Activated naive CD4-positive, alpha-beta T cell treated with anti-CD3 and anti-CD28 coated beads, Interleukin-2, amount 50 U/mL, for 16 hours (primary cell): ENCODE measurements around the gene SYCE1L.
"Not testable (repeated sequence)": the region's sequence is repeated elsewhere in the genome, so short reads cannot be mapped to it uniquely, and the experiment has no call there.

ENCODE experiments used
- DNase-seq: peaks from one replicate; pipeline ENCODE4 v3.0.0-alpha.2; 2020

SYCE1L gene, protein sequence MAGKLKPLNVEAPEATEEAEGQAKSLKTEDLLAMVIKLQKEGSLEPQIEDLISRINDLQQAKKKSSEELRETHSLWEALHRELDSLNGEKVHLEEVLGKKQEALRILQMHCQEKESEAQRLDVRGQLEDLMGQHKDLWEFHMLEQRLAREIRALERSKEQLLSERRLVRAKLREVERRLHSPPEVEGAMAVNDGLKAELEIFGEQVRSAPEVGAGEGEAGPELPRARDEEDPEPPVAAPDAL

GRCh38 chr16:77199211-77199610, at the start of gene SYCE1L:
Gene SYCE1L, plus strand, starts transcription at chr16:77199408. Its CDS starts 44 bp downstream, at chr16:77199452.
- DNase-seq = no peak

DNA sequence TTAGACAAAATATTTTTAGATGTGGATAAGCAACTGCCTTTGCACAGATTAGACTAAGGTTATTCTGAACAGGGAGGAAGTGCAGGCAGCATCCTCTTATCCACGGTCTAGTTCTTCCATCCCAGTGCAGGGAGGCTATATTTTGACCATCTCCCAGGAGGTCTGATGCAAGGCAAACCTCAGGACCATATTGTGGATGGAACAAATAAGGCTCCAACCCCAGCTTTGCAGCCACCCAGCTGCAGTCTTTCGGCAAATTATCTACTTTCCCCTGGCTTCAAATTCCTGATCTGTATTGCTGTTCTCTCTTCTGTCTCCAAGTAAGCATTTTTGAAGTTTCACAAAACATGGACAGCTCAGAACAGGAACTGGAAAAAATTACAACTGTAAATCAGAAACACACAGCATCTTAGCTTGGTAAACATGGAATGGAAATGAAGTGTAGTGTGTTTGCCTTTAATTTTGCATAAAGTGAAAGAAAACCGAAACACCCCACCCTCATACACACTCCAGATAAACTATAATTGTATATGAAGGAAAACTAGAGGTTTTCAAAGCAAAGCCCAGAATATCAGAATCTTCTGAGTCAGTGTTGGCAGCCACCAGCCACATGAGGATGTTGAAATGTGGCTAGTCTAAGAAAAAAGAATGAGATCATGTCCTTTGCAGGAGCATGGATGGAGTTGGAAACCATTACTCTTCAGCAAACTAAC, 41.7 kb upstream of the SYCE1L start:
- DNase-seq = no peak

DNA sequence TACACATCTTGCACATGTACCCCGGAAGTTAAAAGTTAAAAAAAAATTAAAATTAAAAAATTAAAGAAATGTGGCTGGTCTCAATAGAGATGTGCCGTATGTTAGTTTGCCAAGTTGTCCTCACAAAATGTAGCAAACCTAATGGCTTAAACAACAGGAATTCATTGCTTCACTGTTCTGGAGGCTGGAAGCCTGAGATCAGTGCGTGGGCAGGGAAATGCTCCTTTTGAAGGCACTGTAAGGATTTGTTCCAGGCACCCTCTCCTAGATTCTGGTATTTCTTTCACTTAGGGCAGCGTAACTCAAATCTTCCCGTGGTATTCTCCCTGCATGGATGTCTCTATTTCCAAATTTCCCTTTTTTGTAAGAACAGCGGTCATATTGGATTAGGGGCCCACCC, 40.9 kb upstream of the SYCE1L start:
- DNase-seq = no peak

- DNase-seq = no peak
These were observed 34.2 kb upstream of the SYCE1L start for GRCh38 chr16:77165006-77165405.

GRCh38 chr16:77165536-77166236, 33.5 kb upstream of the SYCE1L start:
- not testable (repeated sequence) for DNase-seq

GRCh38 chr16:77166726-77167125, 32.5 kb upstream of the SYCE1L start:
- DNase-seq = no peak

- no peak for DNase-seq
These were observed 30.3 kb upstream of the SYCE1L start for GRCh38 chr16:77168901-77169300.

DNA sequence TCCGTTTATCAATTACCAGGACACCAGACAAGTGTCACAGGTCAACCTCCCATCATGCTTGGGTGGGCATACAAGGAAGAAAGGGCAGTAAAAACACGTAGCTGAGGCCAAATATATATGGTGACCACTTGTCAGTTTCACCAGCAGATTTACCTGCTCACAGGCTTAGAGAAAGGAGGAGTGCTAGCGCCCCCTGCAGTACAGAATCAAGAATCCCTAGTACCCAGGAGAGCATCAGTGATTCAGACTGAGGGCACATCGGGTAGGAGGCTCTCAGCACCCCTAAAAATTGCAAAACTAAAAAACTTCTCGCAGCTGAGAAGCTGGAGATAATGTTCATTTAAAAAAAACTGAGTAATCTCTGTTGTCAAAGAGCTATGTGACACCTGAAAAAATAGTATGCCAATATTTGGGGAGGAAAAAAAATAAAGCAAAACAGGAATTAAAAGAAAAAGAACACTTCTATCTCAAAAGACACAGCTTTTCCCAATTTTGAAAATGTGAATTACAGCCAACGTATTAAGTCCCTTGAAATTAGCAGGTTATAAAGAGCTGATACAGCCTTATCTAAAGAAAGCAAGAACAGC, 29.5 kb upstream of the SYCE1L start:
- DNase-seq = no peak

DNA sequence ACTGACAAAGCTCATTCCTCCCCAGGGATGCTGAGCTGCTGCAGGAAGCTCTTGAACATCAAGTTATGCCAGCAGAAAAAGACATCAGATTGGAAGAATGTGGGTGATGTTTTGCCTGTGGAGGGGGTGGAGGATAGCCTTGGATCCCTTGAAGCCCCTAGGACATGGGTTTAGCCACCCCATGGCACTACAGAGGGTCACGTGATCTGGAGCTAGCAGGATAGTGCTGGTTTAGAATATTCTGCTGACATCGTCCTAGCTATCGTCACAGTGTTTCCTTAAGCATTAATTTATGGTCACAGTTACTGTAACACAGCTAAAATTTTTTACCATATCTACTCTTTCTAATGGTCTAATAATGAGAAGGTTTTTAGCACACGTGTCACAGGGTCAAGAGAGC, 28.4 kb upstream of the SYCE1L start:
- no peak for DNase-seq

DNA sequence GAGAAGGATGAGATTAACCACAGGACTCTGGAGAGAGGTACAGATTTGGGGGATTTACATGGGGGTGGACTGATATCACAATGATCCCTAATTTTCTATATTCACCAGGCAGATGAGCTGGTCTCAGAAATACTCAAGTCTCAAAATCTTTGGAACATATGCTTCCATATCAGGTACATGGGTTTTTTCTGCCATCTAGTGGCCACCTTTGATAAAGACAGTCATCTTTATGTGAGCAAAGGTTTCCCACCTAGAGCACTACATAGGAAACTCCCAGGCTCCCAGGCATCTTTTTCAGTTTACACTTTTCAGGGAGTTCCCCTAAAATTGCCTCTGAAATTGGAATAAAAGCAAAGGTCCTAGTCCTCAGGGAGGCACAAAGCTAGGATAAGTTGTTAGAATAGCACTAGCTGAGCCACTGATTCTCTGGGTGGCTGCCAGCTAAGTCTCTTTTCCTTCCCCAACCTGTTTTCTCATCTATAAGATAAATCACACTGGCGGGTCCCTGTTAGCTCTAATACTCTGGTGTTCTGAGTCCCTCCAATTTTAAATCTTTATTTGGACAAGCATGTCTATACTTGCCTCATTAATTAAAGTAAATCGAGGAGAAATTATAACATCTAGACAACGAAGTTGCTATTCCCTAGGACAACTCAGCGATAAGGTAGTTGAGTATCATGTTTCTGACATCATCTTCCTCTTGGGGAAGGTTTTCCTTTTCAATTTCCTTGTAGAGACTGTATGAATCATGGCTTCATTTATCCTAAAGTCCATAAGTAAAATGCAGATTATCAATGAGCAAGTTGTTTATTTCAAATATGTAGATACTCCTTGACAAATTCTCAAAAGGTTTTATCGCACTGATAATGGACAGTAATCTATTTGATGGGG, 27.2 kb upstream of the SYCE1L start:
- no peak for DNase-seq

- no peak for DNase-seq
These were observed 26.3 kb upstream of the SYCE1L start for GRCh38 chr16:77172951-77173350.

DNA sequence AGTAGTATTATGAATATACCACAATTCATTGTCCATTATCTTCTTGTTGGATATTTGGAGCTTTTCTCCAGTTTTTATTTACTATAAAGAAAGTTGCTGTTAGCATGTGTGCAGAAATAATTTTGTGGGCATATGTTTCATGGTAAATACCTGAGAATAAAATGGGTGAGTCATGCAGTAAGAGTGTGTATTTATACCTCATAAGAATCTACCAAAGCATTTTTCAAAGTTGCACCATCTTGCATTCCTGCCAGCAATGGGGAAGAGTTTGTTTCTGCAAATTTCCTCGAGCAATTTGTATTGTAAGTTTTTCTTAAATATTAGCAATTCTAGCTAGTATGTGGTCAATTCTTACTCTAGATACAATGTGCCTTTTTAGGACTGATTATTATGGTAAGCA, 16.1 kb upstream of the SYCE1L start:
- no peak for DNase-seq

DNA sequence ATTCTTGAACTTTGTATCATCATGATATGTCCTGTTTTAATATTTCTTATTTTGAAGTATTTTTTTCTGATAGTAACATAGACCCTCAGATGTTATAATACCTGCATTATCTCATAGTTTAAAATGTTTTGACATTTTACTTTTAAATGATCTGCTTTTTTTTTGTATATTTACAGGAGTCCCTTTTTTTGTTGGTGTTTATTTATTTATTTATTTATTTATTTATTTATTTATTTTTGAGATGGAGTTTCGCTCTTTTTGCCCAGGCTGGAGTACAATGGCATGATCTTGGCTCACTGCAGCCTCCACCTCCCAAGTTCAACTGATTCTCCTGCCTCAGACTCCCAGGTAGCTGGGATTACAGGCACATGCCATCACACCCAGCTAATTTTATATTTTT, 12.9 kb upstream of the SYCE1L start:
- DNase-seq = not testable (repeated sequence)

GRCh38 chr16:77190190-77190477, 9.1 kb upstream of the SYCE1L start:
- DNase-seq = no peak

DNA sequence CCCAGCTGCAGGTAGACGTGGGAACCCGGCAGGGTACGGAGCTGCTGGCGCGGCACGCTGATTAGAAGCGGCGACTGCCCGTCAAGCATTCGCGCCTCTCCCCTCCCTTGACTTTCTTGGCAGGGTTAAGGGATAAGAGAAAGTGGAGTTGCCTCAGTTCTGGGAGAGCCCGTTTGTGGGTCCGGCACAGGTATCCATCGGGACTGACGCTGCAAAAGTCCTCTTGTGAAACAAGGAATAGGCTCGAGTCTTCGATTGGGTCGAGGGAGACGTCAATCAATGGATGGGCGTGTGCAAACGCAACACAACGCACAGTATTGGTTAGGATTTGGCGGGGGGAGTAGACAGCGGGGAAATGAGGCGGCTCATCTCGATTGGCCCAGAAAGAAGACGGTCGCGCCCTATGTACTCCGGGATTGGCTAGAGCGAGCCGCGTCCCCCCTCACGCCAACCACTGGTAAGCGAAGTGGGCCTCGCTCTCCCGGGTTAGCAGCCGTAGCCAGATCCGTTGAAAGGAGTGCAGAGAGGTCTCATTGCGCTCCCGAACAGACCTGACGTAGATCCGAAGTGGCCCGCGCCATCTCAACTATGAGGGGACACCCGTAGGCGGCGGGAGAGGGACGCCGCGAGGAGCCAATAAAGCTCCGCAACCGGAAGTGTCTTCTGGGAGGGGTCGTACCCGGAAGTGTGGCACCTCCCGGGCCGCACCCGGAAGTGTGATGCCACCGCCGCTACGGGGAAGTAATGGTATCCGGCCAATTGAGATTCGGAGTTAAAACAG, 8.5 kb upstream of the SYCE1L start, which contains the start of gene MON1B:
TSS of gene MON1B (plus strand) at position 713 of the 781 bp plus-strand sequence. CDS start 296 bp downstream, outside the sequence.
- DNase-seq = peak; percentile 93

GRCh38 chr16:77191259-77191969, 7.8 kb upstream of the SYCE1L start:
- DNase-seq = peak; percentile 34

GRCh38 chr16:77193377-77193776, 5.8 kb upstream of the SYCE1L start:
- DNase-seq = no peak

GRCh38 chr16:77194295-77195231, 4.6 kb upstream of the SYCE1L start:
- DNase-seq = no peak

DNA sequence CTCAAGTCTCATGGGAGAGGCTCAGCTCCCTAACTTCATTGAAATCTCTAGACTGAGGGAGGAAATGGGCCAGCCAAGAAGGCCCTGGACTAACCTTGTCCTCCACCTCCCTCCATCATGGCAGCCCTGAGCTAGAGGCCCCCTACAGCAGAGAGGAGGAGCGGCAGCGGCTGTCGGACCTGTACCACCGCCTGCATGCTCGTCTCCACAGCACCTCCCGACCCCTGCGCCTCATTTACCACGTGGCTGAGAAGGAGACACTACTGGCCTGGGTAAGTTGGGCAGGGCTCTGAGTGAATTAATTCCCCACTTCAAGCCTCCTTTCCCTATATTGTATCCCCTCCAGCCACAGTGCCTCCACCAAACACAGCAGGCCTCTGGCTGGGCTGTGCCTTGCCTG, 3.8 kb upstream of the SYCE1L start:
- DNase-seq = no peak

DNA sequence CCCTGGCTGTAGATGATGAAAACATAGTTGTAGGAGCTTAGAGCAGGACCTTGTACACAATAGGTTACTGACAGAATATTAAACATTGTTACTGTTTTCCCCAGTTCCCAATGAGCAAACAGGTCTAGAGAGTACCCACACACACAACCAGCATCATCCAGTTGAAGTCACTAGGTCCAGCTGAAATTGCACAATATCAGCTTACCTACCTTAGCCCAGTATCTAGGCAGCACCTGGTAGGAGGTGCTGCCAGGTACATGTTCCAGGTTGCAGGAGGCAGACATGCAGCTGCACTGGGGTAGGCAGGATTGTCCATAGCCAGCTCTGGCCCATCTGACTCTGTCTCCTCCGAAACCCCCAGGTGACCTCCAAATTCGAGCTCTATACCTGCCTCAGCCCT, 1.5 kb upstream of the SYCE1L start:
- DNase-seq = no peak
